ENCODE measurements around the gene WDR20. TPM values are rescaled to one million over a fixed set of nuclear protein-coding genes. Genes with fewer than 3 reads are reported as not detected.
A peak's percentile ranks its signal among the peaks of the same experiment; 100 is the strongest.
"Not testable (repeated sequence)": the region's sequence is repeated elsewhere in the genome, so short reads cannot be mapped to it uniquely, and the experiment has no call there.

WDR20 gene
- total RNA-seq, 1 experiment from 2014 or later: 16.9 TPM

GRCh38 chr14:102235275-102235897 is 95.7 kb downstream of the WDR20 start:
- Histone ChIP-seq H3K4me1 (ENCODE audit: low read length) (peaks cover 19% of the 10 kb centered on the region), H3K27ac (ENCODE audit: low read length) (no peak overlapping the region), H3K9me2 (replicated peaks; ENCODE audit: insufficient read depth, low read length) (no peaks in the 10 kb centered on the region), H3K9me3 (ENCODE audit: low read length) (no peaks in the 10 kb centered on the region), H3K79me2 (ENCODE audit: low read length) (no peaks in the 10 kb centered on the region), H3K4me2 (ENCODE audit: low read depth, low read length, poor library complexity, severe bottlenecking) (no peak overlapping the region), H2AFZ (ENCODE audit: low read length) (no peak overlapping the region), H3K9ac (ENCODE audit: low read length) (no peak overlapping the region), H3K27me3 (ENCODE audit: low read length) (no peaks in the 10 kb centered on the region), H3K4me3 (ENCODE audit: low read length) (no peak overlapping the region), H3K36me3 (ENCODE audit: insufficient read depth, low read length) (no peaks in the 10 kb centered on the region), H4K20me1 (ENCODE audit: insufficient read depth, low read depth, low read length) (peaks cover 4% of the 10 kb centered on the region)
- peak; percentile 95 for DNase-seq

GRCh38 chr14:102236026-102236425 is 96.3 kb downstream of the WDR20 start:
- Histone ChIP-seq H3K4me2 (ENCODE audit: low read depth, low read length, poor library complexity, severe bottlenecking) (no peak overlapping the region), H3K27me3 (ENCODE audit: low read length) (no peaks in the 10 kb centered on the region), H3K4me1 (ENCODE audit: low read length) (peaks cover 19% of the 10 kb centered on the region), H3K9me3 (ENCODE audit: low read length) (no peaks in the 10 kb centered on the region), H3K36me3 (ENCODE audit: insufficient read depth, low read length) (no peaks in the 10 kb centered on the region), H3K4me3 (ENCODE audit: low read length) (no peak overlapping the region), H2AFZ (ENCODE audit: low read length) (no peak overlapping the region), H3K79me2 (ENCODE audit: low read length) (no peaks in the 10 kb centered on the region), H4K20me1 (ENCODE audit: insufficient read depth, low read depth, low read length) (peaks cover 4% of the 10 kb centered on the region), H3K9ac (ENCODE audit: low read length) (no peak overlapping the region), H3K27ac (ENCODE audit: low read length) (no peak overlapping the region), H3K9me2 (replicated peaks; ENCODE audit: insufficient read depth, low read length) (no peaks in the 10 kb centered on the region)
- DNase-seq: no peak

- H3K4me3 ChIP-seq (ENCODE audit: low read length): no peak overlapping the region
- DNase-seq: no peak
These were observed 98.4 kb downstream of the WDR20 start for GRCh38 chr14:102238131-102238530.

GRCh38 chr14:102238766-102239165 is 99.1 kb downstream of the WDR20 start:
- H3K9me2 ChIP-seq (replicated peaks; ENCODE audit: insufficient read depth, low read length): no peaks in the 10 kb centered on the region
- no peak for DNase-seq
- no peak overlapping the region for H3K4me2 ChIP-seq (ENCODE audit: low read depth, low read length, poor library complexity, severe bottlenecking)

More at GRCh38 chr14:102238131-102238530, 98.4 kb downstream of the WDR20 start:
- Histone ChIP-seq H3K27me3 (ENCODE audit: low read length) (no peaks in the 10 kb centered on the region), H3K9ac (ENCODE audit: low read length) (no peak overlapping the region), H3K79me2 (ENCODE audit: low read length) (no peaks in the 10 kb centered on the region), H3K27ac (ENCODE audit: low read length) (no peak overlapping the region), H3K4me2 (ENCODE audit: low read depth, low read length, poor library complexity, severe bottlenecking) (no peak overlapping the region), H3K9me2 (replicated peaks; ENCODE audit: insufficient read depth, low read length) (no peaks in the 10 kb centered on the region), H2AFZ (ENCODE audit: low read length) (no peak overlapping the region), H3K4me1 (ENCODE audit: low read length) (peaks cover 8% of the 10 kb centered on the region), H3K9me3 (ENCODE audit: low read length) (no peaks in the 10 kb centered on the region), H3K36me3 (ENCODE audit: insufficient read depth, low read length) (no peaks in the 10 kb centered on the region), H4K20me1 (ENCODE audit: insufficient read depth, low read depth, low read length) (peaks cover 4% of the 10 kb centered on the region; the same call in 1 of the 2 replicates)

GRCh38 chr14:102239231-102239630 is 99.5 kb downstream of the WDR20 start:
- Histone ChIP-seq H3K79me2 (ENCODE audit: low read length) (no peaks in the 10 kb centered on the region), H3K36me3 (ENCODE audit: insufficient read depth, low read length) (no peaks in the 10 kb centered on the region), H3K9me3 (ENCODE audit: low read length) (no peaks in the 10 kb centered on the region), H4K20me1 (ENCODE audit: insufficient read depth, low read depth, low read length) (peaks cover 4% of the 10 kb centered on the region; the same call in 1 of the 2 replicates), H2AFZ (ENCODE audit: low read length) (no peak overlapping the region), H3K27me3 (ENCODE audit: low read length) (no peaks in the 10 kb centered on the region), H3K9ac (ENCODE audit: low read length) (no peak overlapping the region), H3K9me2 (replicated peaks; ENCODE audit: insufficient read depth, low read length) (no peaks in the 10 kb centered on the region), H3K4me3 (ENCODE audit: low read length) (no peak overlapping the region), H3K4me2 (ENCODE audit: low read depth, low read length, poor library complexity, severe bottlenecking) (no peak overlapping the region), H3K27ac (ENCODE audit: low read length) (no peak overlapping the region), H3K4me1 (ENCODE audit: low read length) (peaks cover 6% of the 10 kb centered on the region)
- no peak for DNase-seq

More at GRCh38 chr14:102238766-102239165, 99.1 kb downstream of the WDR20 start:
- Histone ChIP-seq H3K4me1 (ENCODE audit: low read length) (peaks cover 6% of the 10 kb centered on the region), H2AFZ (ENCODE audit: low read length) (no peak overlapping the region), H3K4me3 (ENCODE audit: low read length) (no peak overlapping the region), H3K36me3 (ENCODE audit: insufficient read depth, low read length) (no peaks in the 10 kb centered on the region), H3K9me3 (ENCODE audit: low read length) (no peaks in the 10 kb centered on the region), H3K27ac (ENCODE audit: low read length) (no peak overlapping the region), H3K27me3 (ENCODE audit: low read length) (no peaks in the 10 kb centered on the region), H3K9ac (ENCODE audit: low read length) (no peak overlapping the region), H4K20me1 (ENCODE audit: insufficient read depth, low read depth, low read length) (peaks cover 4% of the 10 kb centered on the region; the same call in 1 of the 2 replicates), H3K79me2 (ENCODE audit: low read length) (no peaks in the 10 kb centered on the region)

GRCh38 chr14:102240481-102240880 is 100.8 kb downstream of the WDR20 start:
- not testable (repeated sequence) for H3K4me2 ChIP-seq (ENCODE audit: low read depth, low read length, poor library complexity, severe bottlenecking); H3K4me1 ChIP-seq (ENCODE audit: low read length); DNase-seq; H3K9me2 ChIP-seq (replicated peaks; ENCODE audit: insufficient read depth, low read length); H3K4me3 ChIP-seq (ENCODE audit: low read length); H3K27ac ChIP-seq (ENCODE audit: low read length); H4K20me1 ChIP-seq (ENCODE audit: insufficient read depth, low read depth, low read length); H3K9ac ChIP-seq (ENCODE audit: low read length); H2AFZ ChIP-seq (ENCODE audit: low read length); H3K79me2 ChIP-seq (ENCODE audit: low read length); H3K27me3 ChIP-seq (ENCODE audit: low read length); H3K36me3 ChIP-seq (ENCODE audit: insufficient read depth, low read length); H3K9me3 ChIP-seq (ENCODE audit: low read length)

- Histone ChIP-seq H3K36me3 (ENCODE audit: insufficient read depth, low read length) (no peaks in the 10 kb centered on the region), H2AFZ (ENCODE audit: low read length) (no peak overlapping the region), H3K27ac (ENCODE audit: low read length) (no peak overlapping the region), H3K4me2 (ENCODE audit: low read depth, low read length, poor library complexity, severe bottlenecking) (no peak overlapping the region), H3K79me2 (ENCODE audit: low read length) (no peaks in the 10 kb centered on the region), H3K4me1 (ENCODE audit: low read length) (no peaks in the 10 kb centered on the region), H3K9ac (ENCODE audit: low read length) (no peak overlapping the region), H4K20me1 (ENCODE audit: insufficient read depth, low read depth, low read length) (peaks cover 4% of the 10 kb centered on the region; the same call in 1 of the 2 replicates), H3K27me3 (ENCODE audit: low read length) (no peaks in the 10 kb centered on the region), H3K9me3 (ENCODE audit: low read length) (no peaks in the 10 kb centered on the region), H3K9me2 (replicated peaks; ENCODE audit: insufficient read depth, low read length) (no peaks in the 10 kb centered on the region), H3K4me3 (ENCODE audit: low read length) (no peak overlapping the region)
- no peak for DNase-seq
These were observed 101.5 kb downstream of the WDR20 start for GRCh38 chr14:102241147-102241546.

- not testable (repeated sequence) for H3K27ac ChIP-seq (ENCODE audit: low read length); H4K20me1 ChIP-seq (ENCODE audit: insufficient read depth, low read depth, low read length); H3K4me1 ChIP-seq (ENCODE audit: low read length); H3K9me3 ChIP-seq (ENCODE audit: low read length); H3K4me3 ChIP-seq (ENCODE audit: low read length); H3K79me2 ChIP-seq (ENCODE audit: low read length); H3K36me3 ChIP-seq (ENCODE audit: insufficient read depth, low read length); H3K9me2 ChIP-seq (replicated peaks; ENCODE audit: insufficient read depth, low read length); H3K27me3 ChIP-seq (ENCODE audit: low read length); H3K4me2 ChIP-seq (ENCODE audit: low read depth, low read length, poor library complexity, severe bottlenecking); DNase-seq; H3K9ac ChIP-seq (ENCODE audit: low read length); H2AFZ ChIP-seq (ENCODE audit: low read length)
These were observed 104.1 kb downstream of the WDR20 start for GRCh38 chr14:102243795-102244194.

Data from Karpas-422 (cell line).